Activated naive CD4-positive, alpha-beta T cell treated with anti-CD3 and anti-CD28 coated beads, Interleukin-2, amount 50 U/mL, for 72 hours (primary cell): Measurements from ENCODE around the gene GPC5. TPM values are rescaled to one million over a fixed set of nuclear protein-coding genes. Genes with fewer than 3 reads are reported as not detected.
A peak's percentile ranks its signal among the peaks of the same experiment; 100 is the strongest.
"Not testable (repeated sequence)": the region's sequence is repeated elsewhere in the genome, so short reads cannot be mapped to it uniquely, and the experiment has no call there.

Experiments
- ATAC-seq, 2 donors: fragments of 150-1000 bp; cut with Tn5 transposase; 2 replicates each; pipeline ENCODE4 v1.10.0; 2021; ENCODE audit warnings: mild to moderate bottlenecking in 2 of 2, moderate library complexity in 2 of 2
- DNase-seq, 2 donors: peaks; one replicate each; pipeline ENCODE4 v3.0.0; 2021 to 2022; ENCODE audit warnings: low spot score in 2 of 2
- H3K27ac Mint-ChIP-seq, 2 donors: one replicate each; pipeline ENCODE4 v1.8.0; 2022; ENCODE audit warnings: mild to moderate bottlenecking in 2 of 2, mixed read lengths in 2 of 2
- H3K36me3 Mint-ChIP-seq, 2 donors: one replicate each; pipeline ENCODE4 v1.8.0; 2022; ENCODE audit warnings: mixed read lengths in 2 of 2
- H3K9me3 Mint-ChIP-seq, 2 donors: one replicate each; pipeline ENCODE4 v1.8.0; 2022; ENCODE audit warnings: mixed read lengths in 2 of 2
- total RNA-seq, 2 donors: library from RNA; stranded (reverse); gene quantifications; one replicate each; pipeline ENCODE4 v1.2.3, GENCODE V29; 2022

GPC5 gene
- total RNA-seq, 2 donors from 2014 or later = 0.11 to 0.78 TPM

GRCh38 chr13:92825938-92826596 lies 1427.6 kb downstream of the GPC5 start:
- H3K36me3 Mint-ChIP-seq = no peaks in the 10 kb centered on the region
- H3K9me3 Mint-ChIP-seq = peaks cover 4 to 6% of the 10 kb centered on the region in 2 donors
- ATAC-seq (no peak), DNase-seq (no peak)
- no peak overlapping the region for H3K27ac Mint-ChIP-seq

GRCh38 chr13:92827503-92827902 lies 1429.1 kb downstream of the GPC5 start:
- DNase-seq (no peak), ATAC-seq (no peak)
- Mint-ChIP-seq H3K27ac (no peak overlapping the region), H3K36me3 (no peaks in the 10 kb centered on the region), H3K9me3 (peaks cover 4 to 6% of the 10 kb centered on the region in 2 donors)

- Mint-ChIP-seq H3K27ac (no peak overlapping the region), H3K36me3 (no peaks in the 10 kb centered on the region), H3K9me3 (peaks cover 4 to 6% of the 10 kb centered on the region in 2 donors)
- DNase-seq = no peak
- no peak for ATAC-seq
Observed at GRCh38 chr13:92829930-92830329, 1431.5 kb downstream of the GPC5 start.

GRCh38 chr13:92830821-92831220 lies 1432.4 kb downstream of the GPC5 start:
- Mint-ChIP-seq H3K36me3 (no peaks in the 10 kb centered on the region), H3K27ac (no peak overlapping the region), H3K9me3 (peaks cover 4 to 5% of the 10 kb centered on the region in 2 donors)
- ATAC-seq (no peak), DNase-seq (no peak)

GRCh38 chr13:92833071-92833470 lies 1434.7 kb downstream of the GPC5 start:
- Mint-ChIP-seq H3K27ac (no peak overlapping the region), H3K9me3 (peaks cover 3 to 4% of the 10 kb centered on the region in 2 donors), H3K36me3 (no peaks in the 10 kb centered on the region)
- ATAC-seq (no peak), DNase-seq (no peak)

- H3K36me3 Mint-ChIP-seq = no peaks in the 10 kb centered on the region
- H3K9me3 Mint-ChIP-seq = peaks cover 3 to 4% of the 10 kb centered on the region in 2 donors
- H3K27ac Mint-ChIP-seq = no peak overlapping the region
- ATAC-seq (no peak), DNase-seq (no peak)
Observed at GRCh38 chr13:92836171-92836570, 1437.8 kb downstream of the GPC5 start.

- no peak for DNase-seq
- no peak for ATAC-seq
- Mint-ChIP-seq H3K27ac (no peak overlapping the region), H3K9me3 (peaks cover 3 to 4% of the 10 kb centered on the region in 2 donors), H3K36me3 (no peaks in the 10 kb centered on the region)
Observed at GRCh38 chr13:92838786-92839185, 1440.4 kb downstream of the GPC5 start.

- Mint-ChIP-seq H3K9me3 (peaks cover under 1 to 4% of the 10 kb centered on the region in 2 donors), H3K27ac (no peak overlapping the region), H3K36me3 (no peaks in the 10 kb centered on the region)
- no peak for ATAC-seq
- DNase-seq = no peak
Observed at GRCh38 chr13:92842145-92842544, 1443.7 kb downstream of the GPC5 start.

GRCh38 chr13:92843549-92843948 lies 1445.1 kb downstream of the GPC5 start:
- Mint-ChIP-seq H3K27ac (no peak overlapping the region), H3K36me3 (no peaks in the 10 kb centered on the region), H3K9me3 (peaks cover 0 to 3% of the 10 kb centered on the region in 2 donors)
- ATAC-seq (peak in 1 of 2 donors; percentile 28), DNase-seq (no peak)

- Mint-ChIP-seq H3K9me3 (peaks cover 4 to 7% of the 10 kb centered on the region in 2 donors), H3K27ac (no peak overlapping the region), H3K36me3 (no peaks in the 10 kb centered on the region)
- no peak for DNase-seq
- no peak for ATAC-seq
Observed at GRCh38 chr13:92849381-92849780, 1451.0 kb downstream of the GPC5 start.

- no peak for DNase-seq
- Mint-ChIP-seq H3K36me3 (no peaks in the 10 kb centered on the region), H3K27ac (no peak overlapping the region), H3K9me3 (no peaks in the 10 kb centered on the region)
- ATAC-seq = no peak
Observed at GRCh38 chr13:92864584-92865284, 1466.3 kb downstream of the GPC5 start.

GRCh38 chr13:92873029-92873428 lies 1474.6 kb downstream of the GPC5 start:
- H3K27ac Mint-ChIP-seq = no peak overlapping the region
- DNase-seq (no peak), ATAC-seq (no peak)
- peaks cover 8 to 12% of the 10 kb centered on the region in 2 donors for H3K9me3 Mint-ChIP-seq
- no peaks in the 10 kb centered on the region for H3K36me3 Mint-ChIP-seq

GRCh38 chr13:92886535-92887077 lies 1488.2 kb downstream of the GPC5 start:
- H3K36me3 Mint-ChIP-seq = no peaks in the 10 kb centered on the region
- H3K9me3 Mint-ChIP-seq = peaks cover 3 to 16% of the 10 kb centered on the region in 2 donors
- no peak overlapping the region for H3K27ac Mint-ChIP-seq
- ATAC-seq (no peak), DNase-seq (no peak)

GRCh38 chr13:92894447-92894846 lies 1496.0 kb downstream of the GPC5 start:
- no peak overlapping the region for H3K27ac Mint-ChIP-seq
- ATAC-seq (no peak), DNase-seq (no peak)
- H3K9me3 Mint-ChIP-seq = peaks cover 5 to 10% of the 10 kb centered on the region in 2 donors
- H3K36me3 Mint-ChIP-seq = no peaks in the 10 kb centered on the region

GRCh38 chr13:92896842-92897241 lies 1498.4 kb downstream of the GPC5 start:
- ATAC-seq = no peak
- Mint-ChIP-seq H3K27ac (no peak overlapping the region), H3K9me3 (peaks cover 5 to 8% of the 10 kb centered on the region in 2 donors), H3K36me3 (no peaks in the 10 kb centered on the region)
- DNase-seq = no peak

GRCh38 chr13:92898946-92899345 lies 1500.5 kb downstream of the GPC5 start:
- H3K36me3 Mint-ChIP-seq, DNase-seq, H3K27ac Mint-ChIP-seq, ATAC-seq, H3K9me3 Mint-ChIP-seq: not testable (repeated sequence)

GRCh38 chr13:92900446-92900845 lies 1502.0 kb downstream of the GPC5 start:
- peaks cover 0 to 2% of the 10 kb centered on the region in 2 donors for H3K36me3 Mint-ChIP-seq
- ATAC-seq (no peak), DNase-seq (no peak)
- H3K27ac Mint-ChIP-seq = no peak overlapping the region
- peaks cover 5 to 10% of the 10 kb centered on the region in 2 donors for H3K9me3 Mint-ChIP-seq
